HG03066 (cell line): Measurements from ENCODE around the gene CDK4.

ENCODE experiments used
- ATAC-seq: cut with Tn5 transposase; IDR thresholded peaks from one replicate; pipeline ENCODE4 v1.9.1; 2021; ENCODE audit warnings: low read depth; ENCODE audit not compliant: unreplicated experiment

The CDK4 gene

DNA sequence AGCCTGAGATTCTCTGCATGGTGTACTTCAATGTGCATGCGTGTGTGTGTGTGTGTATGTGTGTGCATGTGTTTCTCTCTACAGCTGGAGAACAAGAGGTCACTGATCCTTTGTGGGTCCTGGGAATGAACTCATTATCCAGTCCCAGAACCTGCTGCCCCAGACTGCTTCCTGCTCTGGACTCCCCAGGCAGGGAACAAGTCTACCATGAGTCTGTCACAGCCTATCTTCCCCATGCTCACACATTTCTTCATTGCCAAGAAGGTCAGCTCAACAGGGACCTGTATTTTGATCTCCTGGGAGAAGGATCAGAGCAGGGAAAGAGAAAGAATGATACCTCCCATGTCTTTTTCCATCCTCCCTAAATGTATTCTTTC lies 10.7 kb downstream of the CDK4 start:
- ATAC-seq, result no peak

DNA sequence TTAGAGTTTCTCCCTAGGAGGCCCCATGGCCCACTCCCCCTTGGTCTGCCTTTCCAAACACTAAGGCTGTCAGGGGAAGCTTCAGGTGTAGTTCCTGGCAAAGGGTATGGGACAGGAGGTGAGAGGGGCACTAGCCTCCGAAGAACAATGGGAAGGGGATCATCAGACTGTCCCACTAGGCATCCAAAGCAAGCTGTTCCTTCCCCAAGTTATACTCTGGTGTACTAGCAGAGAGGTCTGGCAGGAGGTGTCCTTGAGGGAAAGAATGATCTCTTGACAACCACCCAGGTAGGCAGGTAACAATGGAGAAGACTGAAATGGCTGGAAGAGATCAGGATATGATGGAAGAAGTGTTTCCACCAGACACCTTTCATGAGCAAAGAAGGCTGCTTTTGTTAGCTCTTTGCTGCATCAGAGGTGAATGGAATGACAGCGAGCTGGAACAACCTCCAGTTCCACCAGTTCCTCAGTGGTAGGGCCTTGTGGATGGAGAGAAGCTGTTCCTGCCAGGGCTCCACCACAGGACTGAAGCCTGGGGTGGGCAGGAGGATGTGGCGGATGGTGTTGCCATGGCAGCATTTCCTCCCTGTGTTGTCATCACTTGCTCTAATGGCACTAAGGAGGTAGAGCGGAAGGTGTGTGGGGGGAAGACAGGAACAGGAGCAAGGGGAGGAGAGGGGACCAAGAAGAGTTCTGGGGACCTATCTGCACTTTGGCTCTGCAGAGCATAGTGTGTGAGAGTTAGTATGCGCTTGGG lies 11.3 kb downstream of the CDK4 start:
- no peak for ATAC-seq

DNA sequence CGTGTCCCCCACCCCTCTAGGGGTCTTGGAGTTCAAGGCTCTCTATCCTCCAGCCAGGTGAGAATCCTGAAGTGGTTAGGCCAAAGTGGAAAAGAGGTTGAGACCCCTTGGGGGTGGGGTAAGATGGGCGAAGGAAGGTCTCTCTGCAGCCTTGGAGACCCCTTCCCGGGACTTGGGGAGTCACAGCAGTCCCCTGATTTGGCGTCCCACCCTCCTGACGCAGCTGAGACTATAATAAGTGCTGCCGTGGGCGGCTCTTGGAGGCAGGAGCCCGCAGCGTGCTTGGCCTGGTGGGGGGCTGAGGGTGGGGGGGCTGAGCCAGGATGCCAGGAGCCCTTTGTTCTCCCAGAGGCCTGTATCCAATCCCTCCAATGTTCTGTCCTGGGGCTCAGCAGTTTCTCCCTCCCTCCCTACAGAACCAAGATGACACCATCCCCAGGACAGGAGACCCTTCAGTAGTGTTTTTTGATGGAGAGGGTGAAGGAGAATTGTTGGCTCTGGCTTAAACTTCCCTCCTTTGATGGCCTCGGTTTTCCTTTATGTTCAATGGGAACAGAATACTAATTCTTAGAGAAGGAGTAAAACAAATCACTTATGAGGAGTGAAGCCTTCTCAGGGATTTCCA lies 12.1 kb downstream of the CDK4 start:
- no peak for ATAC-seq

DNA sequence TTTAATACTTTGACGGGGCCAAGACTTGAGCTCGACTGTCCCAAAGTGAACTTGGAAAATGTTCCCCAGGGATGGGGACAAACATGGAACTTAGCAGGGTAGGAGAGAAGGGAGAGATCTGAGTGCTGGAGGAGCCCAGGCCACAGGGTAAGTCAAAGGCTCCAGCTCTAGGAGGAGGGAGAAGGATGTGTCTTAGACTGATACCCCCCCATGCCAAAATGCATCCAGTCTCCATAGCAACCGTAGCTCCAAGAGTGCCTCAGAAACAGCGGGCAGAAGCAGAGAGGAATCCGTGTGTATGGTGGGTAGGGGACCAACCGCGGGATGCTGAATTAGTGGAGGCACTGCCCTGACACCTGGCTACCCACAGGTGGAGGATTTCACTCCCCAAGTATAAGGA lies 12.7 kb downstream of the CDK4 start:
- ATAC-seq, result no peak

DNA sequence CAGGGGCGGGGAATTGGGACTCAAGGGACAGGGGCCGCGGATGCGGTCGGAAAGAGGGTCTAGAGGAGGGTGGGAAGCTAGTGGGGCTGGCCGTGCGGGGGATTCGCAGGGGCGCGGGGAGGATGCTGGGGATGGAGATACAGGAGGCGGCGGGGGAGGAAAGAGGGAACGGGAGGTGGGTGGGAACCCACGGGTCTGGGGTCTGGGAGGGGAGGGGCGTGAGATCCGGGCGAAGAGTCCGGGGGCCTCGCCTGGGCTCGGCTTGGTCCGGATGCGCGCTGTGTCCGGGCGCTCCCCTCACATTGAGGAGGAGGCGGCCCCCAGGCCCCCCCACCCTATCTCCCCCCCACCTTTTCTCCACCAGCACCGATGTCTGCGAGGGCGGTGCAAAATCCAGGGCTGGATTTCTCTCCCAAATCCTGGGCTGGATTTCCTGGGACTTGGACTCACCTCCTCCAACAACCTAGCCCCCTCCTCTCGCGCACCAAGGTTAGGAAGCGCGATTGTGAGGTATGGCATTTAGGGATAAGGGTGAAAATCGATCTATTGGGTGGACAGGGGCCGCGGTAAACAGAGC lies 13.4 kb downstream of the CDK4 start, which contains the start of gene AGAP2:
Gene AGAP2 (minus strand): TSS at position 82 of the 577 bp plus-strand sequence. CDS start 496 bp downstream, outside the sequence.
- ATAC-seq, result no peak

DNA sequence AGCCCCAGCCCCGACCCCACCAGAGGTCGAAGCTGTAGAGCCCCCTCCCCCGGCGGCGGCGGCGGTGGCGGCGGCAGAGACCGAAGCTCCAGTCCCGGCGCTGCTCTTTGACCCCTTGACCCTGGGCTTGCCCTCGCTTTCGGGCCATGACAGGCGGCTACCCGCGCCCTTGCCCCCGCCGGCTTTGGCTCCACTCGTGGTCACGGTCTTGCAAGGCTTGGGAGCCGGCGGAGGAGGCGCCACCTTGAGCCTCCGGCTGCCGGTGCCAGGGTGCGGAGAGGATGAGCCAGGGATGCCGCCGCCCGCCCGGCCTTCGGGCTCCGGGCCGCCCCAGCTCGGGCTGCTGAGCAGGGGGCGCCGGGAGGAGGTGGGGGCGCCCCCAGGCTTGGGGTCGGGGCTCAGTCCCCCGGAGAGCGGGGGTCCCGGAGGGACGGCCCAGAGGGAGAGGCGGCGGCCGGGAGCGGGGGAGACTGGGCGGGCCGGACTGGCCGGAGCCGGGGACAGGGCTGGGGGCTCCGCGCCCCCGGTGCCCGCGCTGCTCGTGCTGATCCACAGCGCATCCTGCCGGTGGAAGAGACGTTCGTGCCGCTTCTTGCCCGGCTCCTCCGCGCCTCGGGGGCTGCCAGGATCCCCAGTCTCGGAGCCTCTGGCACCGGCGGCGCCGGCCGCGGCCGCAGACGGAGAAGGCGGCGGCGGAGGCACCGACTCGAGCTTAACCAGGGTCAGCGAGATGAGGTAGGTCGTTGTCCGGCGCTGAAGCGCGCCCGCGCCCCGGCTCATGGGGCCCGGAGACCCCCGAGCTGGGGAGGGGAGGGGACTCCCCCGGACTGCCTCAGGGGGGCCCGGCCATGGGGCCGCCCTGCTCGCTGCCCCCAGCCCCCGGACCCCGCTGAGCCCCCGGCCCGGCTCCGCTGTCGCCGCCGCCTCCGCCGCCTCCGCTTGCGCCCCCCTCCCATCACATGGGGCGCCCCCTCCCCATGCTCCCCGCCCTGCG lies 14.3 kb downstream of the CDK4 start:
- ATAC-seq, result no peak

DNA sequence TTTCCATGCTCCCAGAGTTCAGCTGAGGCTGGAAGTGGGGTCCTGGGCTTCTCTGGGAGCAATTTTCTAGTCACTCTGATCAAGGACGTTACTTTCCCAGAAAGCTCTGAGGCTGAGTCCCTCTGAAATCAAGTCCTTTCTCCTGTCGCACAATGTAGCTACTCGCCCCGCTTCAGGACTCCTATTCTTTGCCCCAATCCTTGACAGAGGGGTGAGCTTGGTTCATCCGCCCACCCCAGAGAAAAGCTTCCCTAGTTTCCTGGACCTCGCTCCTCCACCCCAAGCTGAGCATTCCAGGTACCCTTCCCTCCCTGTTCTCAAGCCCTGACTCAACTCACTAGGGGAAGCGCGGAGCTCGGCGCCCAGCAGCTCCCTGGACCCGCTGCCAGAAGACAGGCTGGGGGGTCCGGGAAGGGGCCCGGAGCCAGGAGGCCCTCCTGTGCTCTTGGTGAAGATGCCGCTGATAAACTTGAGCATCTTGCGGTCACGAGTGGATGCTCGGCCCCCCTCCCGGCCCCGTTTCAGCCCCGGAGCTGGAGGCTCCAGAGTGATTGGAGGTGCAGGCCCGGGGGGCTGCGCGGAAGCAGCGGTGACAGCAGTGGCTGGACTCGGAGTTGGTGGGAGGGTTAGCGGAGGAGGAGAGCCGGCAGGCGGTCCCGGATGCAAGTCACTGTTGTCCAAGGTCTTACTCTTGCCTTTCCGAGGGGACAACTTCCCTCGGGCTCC lies 15.2 kb downstream of the CDK4 start:
- no peak for ATAC-seq

DNA sequence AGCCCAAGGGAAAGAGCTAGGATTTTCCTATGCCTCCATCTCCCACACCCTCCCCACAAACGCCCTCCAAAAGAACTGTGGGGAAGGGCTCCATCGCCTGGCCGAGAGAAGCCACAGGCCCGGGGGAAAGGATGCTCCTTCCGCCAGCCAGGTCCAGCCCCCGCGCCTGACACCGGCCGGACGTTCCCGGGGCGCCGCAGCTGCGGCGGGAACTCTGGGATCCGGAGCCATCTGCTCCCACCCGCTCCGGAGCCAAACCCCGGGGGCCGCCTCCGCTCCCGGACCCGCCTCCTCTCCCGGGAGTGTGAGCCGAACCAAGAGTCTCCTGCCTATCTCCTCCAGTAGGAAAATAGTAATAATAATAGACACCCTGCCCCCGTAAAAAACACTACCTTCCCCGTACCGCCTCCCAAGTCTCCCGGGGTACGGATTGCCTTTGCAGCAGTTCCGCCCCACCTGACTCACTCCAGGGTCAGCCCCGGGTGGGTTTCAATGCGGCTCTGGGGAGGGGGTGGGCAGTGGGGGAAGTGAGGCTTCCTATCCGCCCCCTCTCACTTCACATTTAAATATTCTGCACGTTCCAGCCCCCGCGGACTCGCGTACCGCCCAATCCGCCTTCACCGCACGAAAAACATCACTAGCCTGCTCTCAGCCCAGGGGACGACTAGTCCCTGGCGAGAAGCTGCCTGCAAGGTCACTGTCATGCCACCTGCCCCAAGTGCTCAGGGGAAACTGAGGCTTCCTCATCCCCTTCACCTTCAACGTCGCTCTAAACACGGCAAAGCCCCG lies 16.0 kb downstream of the CDK4 start:
- ATAC-seq, result no peak

DNA sequence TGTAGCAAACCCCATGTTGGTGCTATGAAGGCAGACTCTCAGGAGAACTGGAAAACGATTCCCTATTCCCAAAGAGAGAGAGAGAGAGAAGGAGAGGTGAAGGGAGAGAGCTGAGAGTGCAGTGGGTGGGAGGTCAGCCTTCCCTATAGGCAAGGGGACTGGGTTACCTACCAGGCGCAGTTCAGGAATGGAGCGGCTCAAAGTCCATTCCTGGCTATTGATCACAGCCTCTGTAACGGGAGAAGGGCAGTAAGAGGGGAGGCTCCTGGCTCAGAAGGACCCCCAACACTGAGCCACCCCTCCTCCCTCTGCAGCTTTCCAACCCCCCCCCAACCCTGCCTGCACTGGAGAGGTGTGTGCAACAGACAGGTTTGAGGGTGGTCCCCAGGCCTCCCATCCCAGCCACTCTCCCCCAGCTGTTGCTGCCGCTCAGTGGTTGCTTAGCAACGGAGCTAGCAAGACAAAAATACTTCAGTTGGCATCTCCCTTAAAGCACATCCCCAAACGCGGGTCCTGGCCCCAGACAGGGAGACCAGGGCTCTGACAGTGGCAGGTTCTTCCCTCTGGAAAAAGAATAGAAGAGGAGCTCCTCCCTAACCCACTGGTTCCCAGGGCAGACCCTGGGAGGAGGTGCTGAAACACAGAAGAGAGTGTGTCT lies 16.8 kb downstream of the CDK4 start:
- no peak for ATAC-seq

DNA sequence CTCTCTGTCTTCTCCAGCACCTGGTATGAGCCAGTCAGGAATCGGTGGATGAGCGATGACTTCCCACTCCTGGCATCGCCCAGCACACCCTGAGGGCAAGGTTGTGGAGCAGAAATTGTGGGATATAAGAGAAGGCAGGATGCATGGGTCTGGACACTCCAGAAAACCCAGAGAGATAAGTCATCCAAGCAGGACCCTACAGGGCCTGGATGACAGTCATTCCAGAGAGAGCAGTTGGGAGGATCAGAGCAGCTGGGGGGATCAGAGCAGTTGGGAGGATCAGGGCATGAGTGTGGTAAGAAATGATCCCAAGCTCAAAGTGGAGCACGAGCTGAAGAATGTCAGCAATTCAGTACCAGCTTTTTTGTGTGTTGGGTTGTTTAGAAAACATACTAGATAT lies 17.5 kb downstream of the CDK4 start:
- no peak for ATAC-seq

DNA sequence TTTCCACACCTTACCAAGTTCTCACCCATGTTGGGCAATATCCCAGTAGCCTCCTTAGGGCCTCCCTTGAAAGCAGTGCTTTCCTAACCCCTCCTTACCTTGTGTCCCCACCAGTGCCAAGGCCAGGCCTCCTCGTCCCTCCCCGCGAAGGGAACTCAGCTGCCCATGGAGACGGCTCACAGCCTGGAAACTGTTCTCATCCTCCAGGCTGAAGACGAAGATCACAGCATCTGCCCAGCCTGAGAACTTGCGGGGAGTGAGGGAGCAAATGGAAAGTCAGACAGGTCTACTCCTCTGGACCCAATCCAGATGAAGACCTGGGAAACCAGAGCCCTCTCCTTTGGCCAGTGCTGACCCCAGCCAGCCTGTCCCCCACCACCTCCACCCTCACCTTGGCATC lies 18.2 kb downstream of the CDK4 start:
- ATAC-seq, result no peak

DNA sequence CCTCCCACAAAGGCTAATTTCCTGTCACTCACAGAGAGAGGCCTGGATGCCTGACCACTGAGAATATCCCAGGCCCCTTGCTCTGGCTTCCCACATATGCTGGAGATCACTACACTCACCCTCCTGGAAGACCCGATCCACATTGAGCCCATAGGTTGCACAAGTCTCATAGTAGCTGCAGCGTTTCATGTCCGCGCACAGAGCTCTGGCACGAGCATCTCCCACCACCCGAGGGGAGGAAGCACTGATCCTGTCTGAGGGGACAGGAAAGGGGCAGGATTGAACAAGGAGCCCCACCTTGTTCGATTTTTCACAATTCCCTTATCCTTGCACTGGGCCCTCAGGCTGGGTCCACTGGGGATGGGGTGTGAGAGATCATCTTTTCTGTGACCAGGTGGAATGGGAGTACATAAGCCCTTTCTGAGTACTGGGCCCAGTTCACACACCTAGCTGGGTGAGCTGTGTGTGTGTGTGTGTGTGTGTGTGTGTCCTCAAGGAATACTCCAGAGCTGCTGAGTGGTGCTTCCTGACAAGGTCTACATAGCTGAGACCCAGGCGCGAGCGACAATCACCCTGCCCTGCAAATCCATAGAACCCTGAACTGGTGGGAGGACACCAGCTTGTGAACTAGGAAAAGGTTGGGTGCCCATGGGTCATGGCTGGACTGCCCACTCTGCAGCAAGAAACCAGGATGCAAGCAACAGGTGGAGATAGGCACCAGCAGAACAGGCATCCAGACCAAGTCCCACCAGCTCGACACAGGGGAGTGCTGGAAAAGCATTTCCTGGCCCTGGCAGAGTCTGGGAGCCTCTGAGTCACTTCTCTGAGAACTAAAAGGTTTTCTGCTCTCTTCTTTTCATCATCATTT lies 19.1 kb downstream of the CDK4 start:
- ATAC-seq, result no peak

DNA sequence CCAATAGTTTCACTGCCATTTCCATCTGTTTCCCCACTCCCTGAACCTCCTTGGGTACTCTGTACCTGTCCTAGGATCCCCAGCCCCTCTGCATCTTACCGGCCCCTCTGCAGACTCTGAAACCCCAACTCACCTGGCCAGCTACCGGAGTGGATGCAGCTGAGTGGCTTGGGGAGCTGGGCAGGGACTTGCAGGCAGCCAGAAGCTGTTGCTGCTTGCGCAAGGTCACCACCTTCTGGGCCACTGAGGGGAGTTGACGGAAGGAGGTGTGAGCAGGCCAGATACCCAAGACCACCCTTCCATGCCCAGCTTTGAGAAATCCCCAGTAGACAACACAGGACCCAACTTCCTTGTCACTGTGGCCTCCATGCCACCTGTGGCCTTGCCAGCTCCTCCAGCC lies 19.8 kb downstream of the CDK4 start:
- ATAC-seq, result no peak

DNA sequence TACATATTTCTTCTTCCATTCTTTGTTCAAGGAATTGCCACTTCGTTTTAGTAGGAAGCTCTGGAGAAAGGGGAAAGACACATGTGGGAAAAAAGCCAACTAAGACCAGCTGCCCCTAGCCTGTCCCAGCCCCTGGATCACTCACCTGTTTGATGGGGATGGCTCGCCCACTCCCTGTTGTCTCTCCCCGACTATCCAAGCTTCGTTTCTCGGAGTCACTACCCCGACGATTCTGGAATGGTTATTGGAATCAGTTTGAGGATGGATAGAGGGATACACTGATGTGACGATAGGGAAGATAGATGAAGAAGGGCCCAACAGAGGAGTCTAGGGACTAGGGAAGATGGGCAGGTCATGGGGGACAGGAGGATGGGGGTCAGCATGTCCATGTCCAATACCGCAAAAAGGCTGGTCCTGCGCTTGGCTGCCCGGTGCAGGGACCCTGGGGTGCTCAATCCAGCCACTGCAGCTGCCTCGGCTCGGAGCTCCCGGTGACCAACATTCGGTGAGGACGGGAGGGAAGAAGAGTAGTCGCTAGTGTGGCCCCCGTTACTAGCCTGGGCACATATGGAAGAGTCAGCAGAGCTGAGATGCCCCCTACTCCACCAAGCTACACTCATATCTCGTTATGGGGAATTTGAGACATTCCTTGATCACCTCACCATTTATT lies 20.6 kb downstream of the CDK4 start:
- no peak for ATAC-seq

DNA sequence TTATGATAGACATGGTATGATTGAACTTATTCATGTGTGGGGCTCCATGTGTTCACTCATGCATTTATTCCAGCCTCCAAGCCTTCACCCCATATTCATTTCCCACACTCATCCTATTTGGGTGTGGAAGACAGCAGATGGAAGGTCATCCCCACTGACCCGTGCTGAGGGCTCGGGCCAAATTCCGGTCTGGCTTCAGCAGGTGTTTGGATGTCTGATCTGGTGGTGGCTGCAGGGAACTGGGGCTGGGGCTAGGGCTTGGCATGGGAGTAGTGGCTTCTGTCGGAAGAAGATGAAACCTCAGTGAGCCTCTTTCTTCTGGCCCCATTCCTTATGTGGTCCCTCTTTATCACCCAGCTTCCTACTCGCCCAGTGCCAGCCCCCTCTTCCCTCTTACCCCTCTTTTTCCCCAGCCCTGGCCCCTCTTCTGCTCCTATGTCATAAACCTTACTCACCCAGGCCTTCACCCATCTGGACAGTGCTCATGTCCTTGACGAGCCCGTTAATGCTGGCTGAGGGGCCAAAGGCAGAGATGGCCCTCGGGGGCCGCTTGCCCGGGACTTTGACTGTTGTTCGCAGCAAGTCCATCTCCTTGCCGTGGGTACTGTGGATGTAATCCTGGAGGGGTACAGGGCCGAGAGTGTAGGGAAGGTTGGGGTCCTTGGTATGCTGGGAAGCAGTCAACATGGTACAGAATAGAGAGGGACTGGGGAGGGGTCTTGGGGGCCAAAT lies 21.6 kb downstream of the CDK4 start:
- ATAC-seq, result no peak

DNA sequence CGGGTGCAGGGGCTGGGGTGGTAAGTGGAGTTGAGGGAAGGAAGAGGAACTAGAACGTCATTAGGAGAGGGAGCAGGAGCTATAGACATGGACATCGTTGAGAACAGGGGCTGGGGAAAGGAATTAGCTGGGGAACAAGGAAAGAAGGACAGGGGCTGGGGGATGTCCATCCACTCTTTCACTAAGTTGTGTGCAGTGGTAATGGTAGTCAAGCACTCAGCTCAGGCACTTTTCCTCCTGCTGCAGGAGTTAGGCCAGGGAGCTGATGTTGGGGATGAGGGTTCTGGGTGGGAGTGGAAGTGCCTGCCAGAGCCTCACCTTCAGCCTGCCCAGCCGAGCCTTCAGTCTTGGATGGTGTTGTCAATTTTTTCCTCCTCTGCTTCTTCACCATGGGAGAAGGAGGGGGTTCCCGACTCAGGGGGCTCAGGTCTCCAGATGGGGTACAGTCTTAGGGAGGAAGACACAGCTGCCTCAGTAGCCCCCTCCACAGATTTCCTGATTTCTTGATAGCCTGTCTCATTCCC lies 22.7 kb downstream of the CDK4 start:
- no peak for ATAC-seq
